Epithelial cell of proximal tubule (primary cell): ENCODE data around the gene KIAA1143. TPM values are rescaled to one million over a fixed set of nuclear protein-coding genes. Genes with fewer than 3 reads are reported as not detected.

Source experiments
- DNase-seq: peaks from one replicate; pipeline ENCODE4 v3.0.0-alpha.2; 2011; ENCODE audit warnings: low read depth
- H3K4me3 ChIP-seq: 2 replicates; pipeline ENCODE4 v1.5.1; 2011; ENCODE audit warnings: low read depth, mild to moderate bottlenecking, low read length
- CTCF ChIP-seq: conservative IDR thresholded peaks from 2 replicates; pipeline ENCODE4 v1.5.1; 2012; ENCODE audit warnings: low read depth, mild to moderate bottlenecking, low read length
- total RNA-seq: library from RNA; depleted of rRNA; stranded (reverse); fragments of >200 nt; gene quantifications from 2 replicates; pipeline ENCODE4 v1.2.3, GENCODE V29; 2015

Gene KIAA1143
- 17.0 and 17.2 TPM in 2 replicates for total RNA-seq

- TF ChIP-seq CTCF = no peak
- H3K4me3 ChIP-seq = peak within 1 kb of the TSS; percentile 94
- peak; percentile 62 for DNase-seq
Measured at GRCh38 chr3:44761424-44762169, at the start of gene KIAA1143, which contains the start of gene KIF15. Gene KIAA1143, minus strand, starts transcription at chr3:44761619. Its CDS starts 17 bp downstream, at chr3:44761602. Gene KIF15, plus strand, starts transcription at chr3:44761794. Its CDS starts 72 bp downstream, at chr3:44761866.

DNA sequence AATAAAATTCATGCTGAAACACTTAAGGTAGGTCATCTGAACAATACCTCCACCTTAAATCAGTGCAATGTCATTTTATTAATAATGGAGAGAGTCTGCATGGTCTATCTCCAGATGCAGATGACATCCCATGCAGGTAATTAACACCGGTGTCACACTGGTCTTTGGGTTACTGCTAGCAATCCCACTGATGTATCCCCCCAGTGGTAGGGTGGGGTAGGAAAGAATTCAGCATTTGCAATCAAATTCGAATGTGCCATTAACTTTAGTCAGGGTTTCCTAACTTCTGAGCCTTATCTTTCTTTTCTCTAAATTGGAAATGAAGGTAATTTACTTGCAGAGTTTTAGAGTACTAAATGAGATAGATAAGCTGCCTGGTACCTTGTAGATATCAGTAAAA, 44.5 kb upstream of the KIAA1143 start:
- DNase-seq = no peak
- no peak for TF ChIP-seq CTCF
- H3K4me3 ChIP-seq = no peak overlapping the region

DNA sequence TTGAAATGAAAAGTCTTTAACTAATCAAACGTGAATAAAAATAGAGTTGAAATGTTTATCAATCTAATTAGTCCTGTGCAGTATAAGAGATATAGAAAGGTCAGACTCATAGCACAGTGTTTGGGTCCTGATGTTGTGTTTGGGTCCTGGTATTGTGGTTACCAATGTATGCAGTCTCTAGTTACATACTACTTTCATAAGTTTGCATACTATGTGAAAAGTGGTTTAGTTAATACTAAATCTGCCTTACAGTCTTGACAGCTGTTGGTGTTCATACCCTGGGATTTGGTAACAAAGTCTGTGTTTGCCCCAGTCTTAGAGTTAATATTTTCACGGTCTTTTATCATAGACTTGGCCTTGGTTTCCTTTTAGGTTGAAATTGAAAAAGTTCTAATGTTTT, 41.9 kb upstream of the KIAA1143 start:
- no peak overlapping the region for H3K4me3 ChIP-seq
- DNase-seq = no peak
- no peak for TF ChIP-seq CTCF

DNA sequence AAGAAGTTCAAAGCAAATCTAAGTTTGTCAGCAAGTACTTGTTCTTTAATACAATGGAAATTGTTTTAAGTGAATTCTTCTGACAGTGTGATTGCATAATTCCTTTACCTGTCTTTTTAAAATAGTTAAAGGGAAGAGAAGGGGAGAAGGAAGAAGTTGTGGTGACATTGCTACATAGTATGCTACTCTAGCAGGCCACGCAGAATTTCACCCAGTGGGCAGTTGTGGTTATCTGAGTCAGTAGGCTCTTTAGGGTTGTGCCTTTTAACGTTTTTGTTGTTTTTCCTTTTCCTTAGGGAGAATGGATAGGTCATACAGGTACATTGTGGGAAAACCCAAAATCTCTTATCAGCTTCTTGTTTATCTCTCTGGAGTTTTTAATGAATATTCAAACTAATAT, 40.6 kb upstream of the KIAA1143 start:
- TF ChIP-seq CTCF = no peak
- no peak for DNase-seq
- H3K4me3 ChIP-seq = no peak overlapping the region

DNA sequence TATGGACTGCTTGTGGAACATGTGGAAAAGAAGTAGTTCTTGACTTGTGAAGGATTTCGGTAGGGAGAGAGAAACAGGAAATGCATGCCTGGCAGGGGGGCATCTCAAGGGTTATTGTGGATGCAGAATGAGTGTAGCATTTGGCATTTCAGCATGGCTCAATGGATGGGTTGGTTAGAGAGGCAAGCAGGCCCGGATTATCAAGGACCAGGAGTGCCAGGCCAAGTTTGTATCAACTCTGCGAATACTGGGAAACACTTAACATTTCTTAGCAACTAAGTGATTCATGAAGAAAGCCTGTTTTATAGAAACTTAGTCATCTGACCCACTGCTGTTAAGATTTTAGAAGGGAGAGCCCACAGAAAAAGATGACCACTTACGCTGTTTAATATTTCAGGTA, 33.8 kb upstream of the KIAA1143 start:
- no peak for DNase-seq
- no peak for TF ChIP-seq CTCF

DNA sequence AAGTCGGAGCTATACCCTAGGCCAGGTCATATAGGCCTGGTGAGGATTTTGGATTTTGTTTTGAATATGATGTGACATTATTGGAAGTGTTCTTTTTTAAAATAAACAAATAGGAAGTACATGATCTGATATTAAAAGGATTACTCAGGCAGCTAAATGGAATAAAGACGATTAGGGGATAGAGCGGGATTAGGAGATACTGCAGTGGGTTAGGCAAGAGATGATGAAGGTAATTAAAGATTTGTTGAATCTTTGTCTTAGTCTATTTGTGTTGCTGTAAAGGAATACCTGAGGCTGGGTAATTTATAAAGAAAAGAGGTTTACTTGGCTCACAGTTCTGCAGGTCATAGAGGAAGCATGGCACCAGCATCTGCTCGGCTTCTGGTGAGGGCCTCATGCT, 21.5 kb upstream of the KIAA1143 start:
- TF ChIP-seq CTCF = no peak
- no peak for DNase-seq
- no peak overlapping the region for H3K4me3 ChIP-seq

More for the DNA sequence above, 33.8 kb upstream of the KIAA1143 start:
- H3K4me3 ChIP-seq = no peak overlapping the region

- TF ChIP-seq CTCF = no peak
- no peak overlapping the region for H3K4me3 ChIP-seq
- no peak for DNase-seq
Measured at GRCh38 chr3:44772099-44772442, 10.7 kb upstream of the KIAA1143 start.
